Adrenal gland (tissue), 5 donors: ENCODE results near the gene CDKL1.

ENCODE experiments used
- CTCF ChIP-seq, 6 experiments: fragments of 450-650 bp in 4 of 6; fragments of 200-600 bp in 2 of 6; sonication (generic) in 1 of 6; IDR thresholded peaks; 1 replicate in 5 of 6; 2 replicates in 1 of 6; pipeline versions ENCODE4 v1.5.1 to v1.8.0; 2016 to 2021; ENCODE audit warnings: antibody characterized with exemption in 6 of 6, mild to moderate bottlenecking in 2 of 6, moderate library complexity in 1 of 6
- POLR2A ChIP-seq, 2 donors: fragments of 450-650 bp; IDR thresholded peaks; one replicate each; pipeline ENCODE4 v1.6.1; 2017; ENCODE audit warnings: antibody characterized with exemption in 2 of 2, mild to moderate bottlenecking in 2 of 2, moderate library complexity in 1 of 2
- donor health status: DM: no; HTN: no; CAD: no.

- TF ChIP-seq POLR2A (IDR thresholded peaks at IDR 0.05): no peak
- no peak for TF ChIP-seq CTCF (IDR thresholded peaks at IDR 0.05)
Observed at GRCh38 chr14:50320283-50320682, 76.4 kb downstream of the CDKL1 start.
